Right atrium auricular region (tissue), 2 donors: ENCODE measurements around the gene PI3. TPM values are rescaled to one million over a fixed set of nuclear protein-coding genes. Genes with fewer than 3 reads are reported as not detected.

Experiments used
- DNase-seq: peaks from one replicate; pipeline ENCODE4 v3.0.0-alpha.2; 2019; ENCODE audit warnings: low spot score
- H3K27ac ChIP-seq, 2 donors: fragments of 200-600 bp; sonication (generic); 1 replicate in 1 of 2; 2 replicates in 1 of 2; pipeline ENCODE4 v1.5.1; 2016 to 2019
- H3K27me3 ChIP-seq, 2 donors: fragments of 200-600 bp; sonication (generic); one replicate each; pipeline versions ENCODE4 v1.5.1 to v1.6.0; 2017 to 2019
- H3K36me3 ChIP-seq: fragments of 200-600 bp; sonication (generic); one replicate; pipeline ENCODE4 v1.5.1; 2016
- H3K4me1 ChIP-seq, 2 donors: fragments of 200-600 bp; sonication (generic); one replicate each; pipeline versions ENCODE4 v1.5.1 to v1.6.0; 2017 to 2019
- H3K4me3 ChIP-seq, 2 donors: fragments of 200-600 bp; sonication (generic); 1 replicate in 1 of 2; 2 replicates in 1 of 2; pipeline ENCODE4 v1.5.1; 2017 to 2019; ENCODE audit warnings: mild to moderate bottlenecking in 1 of 2, moderate library complexity in 1 of 2
- H3K9me3 ChIP-seq, 2 donors: fragments of 200-600 bp; sonication (generic); one replicate each; pipeline ENCODE4 v1.5.1; 2019
- total RNA-seq, 2 donors: library from RNA; depleted of rRNA; stranded (reverse); fragments of >200 nt; gene quantifications; one replicate each; pipeline ENCODE4 v1.1.0, GENCODE V29; 2016
- TF ChIP-seq, protein P1 (sequence below), 2 donors: fragments of 200-600 bp; sonication (generic); IDR thresholded peaks; one replicate each; pipeline ENCODE4 v1.5.1; 2019; ENCODE audit warnings: antibody characterized with exemption in 2 of 2

The PI3 gene
- total RNA-seq, 2 donors from 2014 or later: not detected

DNA sequence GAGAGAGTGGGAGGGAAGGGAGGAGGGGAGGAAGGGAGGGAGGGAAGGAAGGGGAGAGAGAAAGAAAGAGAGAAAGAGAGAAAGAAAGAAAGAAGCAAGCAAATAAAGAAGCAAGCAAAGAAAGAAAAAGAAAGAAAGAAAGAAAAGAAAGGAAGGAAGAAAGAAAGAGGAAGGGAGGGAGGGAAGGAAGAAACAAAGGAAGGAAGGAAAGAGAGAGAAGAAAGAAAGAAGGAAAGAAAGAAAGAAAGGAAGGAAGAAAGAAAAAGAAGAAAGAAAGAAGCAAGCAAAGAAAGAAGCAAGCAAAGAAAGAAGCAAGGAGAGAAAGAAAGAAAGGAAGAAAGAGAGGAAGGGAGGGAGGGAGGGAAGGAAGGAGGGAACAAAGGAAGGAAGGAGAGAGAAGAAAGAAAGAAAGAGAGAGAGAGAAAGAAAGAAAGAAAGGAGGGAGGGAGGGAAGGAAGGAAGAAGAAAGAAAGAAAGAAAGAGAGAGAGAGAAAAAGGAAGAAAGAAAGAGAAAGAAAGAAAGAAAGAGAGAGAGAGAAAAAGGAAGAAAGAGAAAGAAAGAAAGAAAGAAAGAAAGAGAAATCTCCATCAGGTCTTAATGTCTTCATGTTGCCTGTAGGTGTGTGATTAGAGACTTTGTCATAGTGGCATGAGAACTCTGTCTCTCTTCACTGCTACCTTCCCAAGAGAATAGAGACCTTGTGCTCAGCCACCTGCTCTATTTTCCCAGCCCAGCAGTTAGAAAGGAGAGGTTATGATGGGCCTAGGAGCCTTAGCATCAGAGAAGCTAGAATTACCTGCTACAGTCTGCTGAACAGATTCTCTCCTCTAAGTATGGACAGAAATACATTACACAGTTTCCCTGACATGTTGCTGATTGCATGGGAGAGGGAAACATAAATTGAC, 37.1 kb downstream of the PI3 start:
- DNase-seq: no peak
- no peak overlapping the region for H3K4me3 ChIP-seq
- TF ChIP-seq, protein P1, sequence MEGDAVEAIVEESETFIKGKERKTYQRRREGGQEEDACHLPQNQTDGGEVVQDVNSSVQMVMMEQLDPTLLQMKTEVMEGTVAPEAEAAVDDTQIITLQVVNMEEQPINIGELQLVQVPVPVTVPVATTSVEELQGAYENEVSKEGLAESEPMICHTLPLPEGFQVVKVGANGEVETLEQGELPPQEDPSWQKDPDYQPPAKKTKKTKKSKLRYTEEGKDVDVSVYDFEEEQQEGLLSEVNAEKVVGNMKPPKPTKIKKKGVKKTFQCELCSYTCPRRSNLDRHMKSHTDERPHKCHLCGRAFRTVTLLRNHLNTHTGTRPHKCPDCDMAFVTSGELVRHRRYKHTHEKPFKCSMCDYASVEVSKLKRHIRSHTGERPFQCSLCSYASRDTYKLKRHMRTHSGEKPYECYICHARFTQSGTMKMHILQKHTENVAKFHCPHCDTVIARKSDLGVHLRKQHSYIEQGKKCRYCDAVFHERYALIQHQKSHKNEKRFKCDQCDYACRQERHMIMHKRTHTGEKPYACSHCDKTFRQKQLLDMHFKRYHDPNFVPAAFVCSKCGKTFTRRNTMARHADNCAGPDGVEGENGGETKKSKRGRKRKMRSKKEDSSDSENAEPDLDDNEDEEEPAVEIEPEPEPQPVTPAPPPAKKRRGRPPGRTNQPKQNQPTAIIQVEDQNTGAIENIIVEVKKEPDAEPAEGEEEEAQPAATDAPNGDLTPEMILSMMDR (IDR thresholded peaks at IDR 0.05): no peak
- no peak overlapping the region for H3K27ac ChIP-seq
- no peaks in the 10 kb centered on the region for H3K9me3 ChIP-seq
- no peaks in the 10 kb centered on the region for H3K4me1 ChIP-seq
- no peaks in the 10 kb centered on the region for H3K27me3 ChIP-seq
- H3K36me3 ChIP-seq: no peaks in the 10 kb centered on the region

DNA sequence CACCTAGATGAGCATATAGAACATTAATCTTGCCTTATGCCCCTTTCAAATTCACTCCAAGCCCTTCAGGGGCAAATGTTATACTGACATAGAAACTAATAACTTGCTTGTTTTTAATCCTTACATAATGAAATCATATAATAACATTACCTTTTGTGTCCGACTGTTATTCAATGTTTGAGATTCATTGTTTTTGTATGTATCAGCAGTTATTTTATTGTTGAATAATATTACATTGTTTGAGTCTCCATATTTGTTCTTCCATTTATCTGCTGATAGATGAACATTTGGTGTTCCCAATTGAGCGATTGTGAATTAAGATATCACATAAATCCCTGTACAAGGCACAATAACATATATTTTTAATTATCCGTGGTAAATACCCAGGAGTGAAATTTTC, 38.1 kb downstream of the PI3 start:
- H3K4me3 ChIP-seq: no peak overlapping the region
- no peaks in the 10 kb centered on the region for H3K4me1 ChIP-seq
- H3K9me3 ChIP-seq: no peaks in the 10 kb centered on the region
- TF ChIP-seq, protein P1 (IDR thresholded peaks at IDR 0.05): no peak
- H3K36me3 ChIP-seq: no peaks in the 10 kb centered on the region
- DNase-seq: no peak
- no peak overlapping the region for H3K27ac ChIP-seq
- H3K27me3 ChIP-seq: no peaks in the 10 kb centered on the region

DNA sequence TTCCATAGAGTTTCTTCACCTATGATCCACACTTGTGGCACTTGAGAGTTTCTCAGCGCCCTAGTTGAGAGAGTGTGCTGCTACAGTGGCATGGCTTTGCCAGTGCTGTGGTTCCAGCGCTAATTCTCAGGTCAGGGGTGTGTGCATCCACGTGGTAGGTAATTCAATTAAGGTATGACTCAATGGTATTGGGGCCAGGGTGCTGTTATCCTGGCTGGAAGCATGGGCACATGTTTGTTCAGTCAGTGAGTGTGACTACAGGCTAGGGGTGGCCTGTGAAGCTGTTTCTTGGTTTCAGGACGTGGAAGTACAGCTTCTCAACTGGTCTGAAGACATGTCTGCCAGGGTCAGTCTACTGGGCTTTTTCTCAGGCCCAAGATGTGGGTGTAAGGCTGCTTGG, 43.4 kb downstream of the PI3 start:
- Histone ChIP-seq H3K4me3 (no peak overlapping the region), H3K36me3 (no peaks in the 10 kb centered on the region), H3K27me3 (no peaks in the 10 kb centered on the region), H3K4me1 (no peaks in the 10 kb centered on the region), H3K27ac (no peak overlapping the region), H3K9me3 (no peaks in the 10 kb centered on the region)
- DNase-seq: no peak
- TF ChIP-seq, protein P1 (IDR thresholded peaks at IDR 0.05): no peak

DNA sequence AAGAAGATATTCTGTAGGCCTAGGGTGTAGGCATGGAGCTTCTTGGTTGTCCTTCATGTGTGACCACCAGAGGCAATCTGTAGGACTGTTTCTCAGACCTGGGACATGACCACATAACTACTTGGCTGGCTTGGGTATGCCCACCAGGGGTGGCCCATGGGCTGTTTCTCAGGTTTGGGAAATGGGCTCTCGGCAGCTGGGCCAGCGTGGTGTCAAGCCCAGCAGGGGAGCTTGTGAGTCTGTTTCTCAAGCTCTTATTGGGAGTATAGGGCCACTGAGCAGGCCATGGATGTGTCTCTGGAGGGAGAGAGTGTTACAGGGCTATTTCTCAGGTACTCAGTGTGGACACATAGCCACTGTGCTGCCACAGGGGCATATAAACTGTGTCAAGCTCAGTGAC, 43.9 kb downstream of the PI3 start:
- no peak for DNase-seq
- Histone ChIP-seq H3K4me1 (no peaks in the 10 kb centered on the region), H3K9me3 (no peaks in the 10 kb centered on the region), H3K36me3 (no peaks in the 10 kb centered on the region), H3K27ac (no peak overlapping the region), H3K4me3 (no peak overlapping the region), H3K27me3 (no peaks in the 10 kb centered on the region)
- TF ChIP-seq, protein P1 (IDR thresholded peaks at IDR 0.05): no peak

DNA sequence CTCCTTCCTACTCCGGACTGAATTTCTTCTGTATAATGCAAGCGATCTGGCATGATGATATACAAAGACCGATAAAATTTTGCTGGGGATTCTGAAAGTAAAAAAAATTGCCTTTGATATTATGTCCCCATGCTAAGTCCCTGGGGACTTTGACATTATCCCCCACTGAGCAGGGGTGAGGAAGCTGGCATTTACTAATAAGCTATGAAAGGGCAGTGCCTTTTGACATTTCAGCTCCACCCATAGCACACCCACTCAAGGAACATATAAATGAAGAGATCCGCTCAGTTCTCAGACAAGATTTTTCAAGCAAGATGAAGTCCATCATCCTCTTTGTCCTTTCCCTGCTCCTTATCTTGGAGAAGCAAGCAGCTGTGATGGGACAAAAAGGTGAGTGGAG, 46.4 kb downstream of the PI3 start, which contains the start of gene SEMG2:
Gene SEMG2, plus strand, starts transcription at position 298 of the 400 bp plus-strand sequence. Its CDS starts 17 bp downstream, at position 315.
- DNase-seq: no peak
- Histone ChIP-seq H3K27me3 (no peaks in the 10 kb centered on the region), H3K4me1 (no peaks in the 10 kb centered on the region), H3K27ac (no peak within 1 kb of the TSS), H3K9me3 (no peaks in the 10 kb centered on the region), H3K36me3 (no peaks in the 10 kb centered on the region), H3K4me3 (no peak within 1 kb of the TSS)
- TF ChIP-seq, protein P1 (IDR thresholded peaks at IDR 0.05): no peak
